Activated CD8-positive, alpha-beta memory T cell treated with anti-CD3 and anti-CD28 coated beads, Interleukin-2, amount 50 U/mL, for 1 hour (primary cell): Measurements from ENCODE around the gene TRNAU1AP.
"Not testable (repeated sequence)": the region's sequence is repeated elsewhere in the genome, so short reads cannot be mapped to it uniquely, and the experiment has no call there.

Experiments used
- DNase-seq: peaks from one replicate; pipeline ENCODE4 v3.0.0-alpha.2; 2020; ENCODE audit errors: extremely low read depth

TRNAU1AP gene

GRCh38 chr1:28521502-28522164, 31.3 kb upstream of the TRNAU1AP start:
- no peak for DNase-seq

DNA sequence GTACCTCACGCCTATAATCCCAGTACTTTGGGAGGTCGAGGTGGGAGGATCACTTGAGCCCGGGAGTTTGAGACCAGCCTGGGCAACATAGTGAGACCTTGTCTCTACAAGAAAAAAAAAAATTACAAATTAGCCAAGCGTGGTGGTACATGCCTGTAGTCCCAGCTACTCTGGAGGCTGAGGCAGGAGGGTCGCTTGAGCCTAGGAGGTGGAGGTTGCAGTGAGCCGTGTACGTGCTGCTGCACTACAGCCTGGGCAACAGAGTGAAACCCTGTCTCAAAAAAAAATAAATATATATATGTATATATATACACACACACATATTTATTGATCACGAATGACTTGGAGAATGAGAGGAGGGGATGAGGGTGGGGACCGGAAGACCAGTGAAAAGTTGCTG, 30.3 kb upstream of the TRNAU1AP start:
- not testable (repeated sequence) for DNase-seq

DNA sequence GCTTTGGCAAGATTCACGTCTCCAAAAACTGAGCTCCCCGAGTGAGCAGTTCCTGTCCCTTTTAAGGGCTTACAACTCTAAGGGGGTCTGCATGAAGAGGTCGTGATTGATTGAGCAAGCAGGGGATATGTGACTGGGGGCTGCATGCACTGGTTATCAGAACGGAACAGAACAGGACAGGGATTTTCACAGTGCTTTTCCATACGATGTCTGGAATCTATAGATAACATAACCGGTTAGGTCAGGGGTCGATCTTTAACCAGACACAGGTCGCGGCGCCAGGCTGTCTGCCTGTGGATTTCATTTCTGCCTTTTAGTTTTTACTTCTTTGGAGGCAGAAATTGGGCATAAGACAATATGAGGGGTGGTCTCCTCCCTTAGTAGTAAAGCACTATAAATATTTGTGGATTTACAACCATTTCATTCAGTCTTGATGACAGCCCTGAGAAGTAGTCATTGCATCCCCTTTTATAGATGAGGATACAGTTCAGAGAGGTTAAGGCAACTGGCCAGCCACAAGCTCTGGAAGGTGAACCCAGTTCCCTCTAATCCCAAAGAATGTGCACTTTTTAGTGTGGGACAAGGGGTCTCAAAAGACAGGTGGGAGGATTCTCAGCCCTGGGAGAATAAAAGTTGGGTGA, 27.8 kb upstream of the TRNAU1AP start:
- DNase-seq: not testable (repeated sequence)

DNA sequence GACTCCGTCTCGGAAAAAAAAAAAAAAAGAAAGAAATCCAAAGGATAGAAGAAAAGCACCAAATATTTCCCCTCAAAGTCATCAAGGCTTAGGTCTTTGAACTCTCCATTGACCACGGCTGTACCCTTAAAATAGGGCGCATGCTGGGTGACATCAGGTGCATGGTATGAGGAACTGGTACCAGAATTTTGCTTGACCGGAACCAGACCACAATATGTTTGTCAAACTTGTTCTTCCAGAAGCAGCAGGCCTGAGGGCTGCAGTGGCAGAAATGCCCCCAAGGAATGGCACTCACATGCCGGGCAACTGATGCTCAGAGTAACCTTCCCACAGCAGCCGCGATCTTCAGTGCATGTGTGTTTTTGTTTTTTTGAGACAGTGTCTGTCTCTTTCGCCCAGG, 26.0 kb upstream of the TRNAU1AP start:
- no peak for DNase-seq

GRCh38 chr1:28530456-28530855, 22.4 kb upstream of the TRNAU1AP start:
- DNase-seq: no peak

DNA sequence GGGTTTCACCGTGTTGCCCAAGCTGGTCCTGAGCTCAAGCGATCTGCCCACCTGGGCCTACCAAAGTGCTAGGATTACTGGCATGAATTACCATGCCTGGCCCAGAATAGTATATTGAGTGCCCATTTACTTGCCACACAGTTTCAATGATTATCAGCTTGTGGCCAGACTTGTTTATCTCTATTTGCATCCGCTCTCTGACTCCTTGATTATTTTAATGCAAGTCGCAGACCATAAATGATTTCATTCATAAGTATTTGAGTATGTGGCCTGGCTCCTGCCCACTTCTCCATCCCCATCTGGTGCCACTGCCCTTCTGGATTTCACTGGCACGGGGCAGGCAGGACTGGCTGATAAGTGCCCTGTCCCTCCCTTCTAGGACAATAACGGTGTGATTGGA, 18.2 kb upstream of the TRNAU1AP start:
- DNase-seq: no peak

DNA sequence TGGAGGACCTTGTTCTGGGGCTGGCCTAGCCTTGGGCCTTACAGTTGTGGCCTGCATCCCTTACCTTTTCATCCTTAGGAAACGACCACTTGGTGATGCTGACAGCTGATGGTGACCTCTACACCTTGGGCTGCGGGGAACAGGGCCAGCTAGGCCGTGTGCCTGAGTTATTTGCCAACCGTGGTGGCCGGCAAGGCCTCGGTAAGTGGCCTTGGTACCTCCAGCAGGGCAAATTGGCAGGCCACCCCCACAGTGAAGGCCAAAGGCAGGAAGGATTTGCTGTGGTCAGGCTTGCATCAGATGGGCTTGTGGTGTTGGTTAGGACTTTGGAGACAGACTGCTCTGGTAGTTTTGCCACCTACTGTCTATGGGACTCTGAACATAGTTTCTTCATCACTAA, 17.7 kb upstream of the TRNAU1AP start:
- DNase-seq: no peak

GRCh38 chr1:28537457-28538199, 15.3 kb upstream of the TRNAU1AP start:
- DNase-seq: no peak

- no peak for DNase-seq
Measured at GRCh38 chr1:28538286-28538685, 14.6 kb upstream of the TRNAU1AP start.

- no peak for DNase-seq
Measured at GRCh38 chr1:28540651-28541050, 12.2 kb upstream of the TRNAU1AP start.

DNA sequence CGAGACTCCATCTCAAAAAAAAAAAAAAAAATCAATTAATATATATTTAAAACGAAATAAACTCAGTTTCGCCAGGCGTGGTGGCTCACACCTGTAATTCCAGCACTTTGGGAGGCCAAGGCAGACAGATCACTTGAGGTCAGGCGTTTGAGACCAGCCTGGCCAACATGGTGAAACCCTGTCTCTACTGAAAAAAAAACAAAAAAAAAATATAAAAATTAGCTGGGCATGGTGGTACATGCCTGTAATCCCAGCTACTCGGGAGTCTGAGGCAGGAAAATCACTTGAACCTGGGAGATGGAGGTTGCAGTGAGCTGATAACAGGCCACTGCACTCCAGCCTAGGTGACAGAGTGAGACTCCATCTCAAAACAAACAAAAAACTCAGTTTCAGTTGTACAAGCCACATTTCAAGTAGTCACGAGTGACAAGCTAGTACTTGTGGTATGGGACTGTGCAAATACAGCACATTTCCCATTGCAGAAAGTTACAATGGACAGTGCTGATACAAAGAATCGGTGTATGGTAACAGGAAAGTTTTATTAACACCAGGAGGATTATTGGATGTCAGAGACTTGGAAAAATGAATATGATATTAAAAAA, 11.4 kb upstream of the TRNAU1AP start:
- not testable (repeated sequence) for DNase-seq

- no peak for DNase-seq
Measured at GRCh38 chr1:28545246-28545628, 7.6 kb upstream of the TRNAU1AP start.

- DNase-seq: no peak
Measured at GRCh38 chr1:28548318-28548717, 4.6 kb upstream of the TRNAU1AP start.

GRCh38 chr1:28551381-28551780, 1.5 kb upstream of the TRNAU1AP start:
- no peak for DNase-seq

- no peak for DNase-seq
Measured at GRCh38 chr1:28560886-28561285, 8.0 kb downstream of the TRNAU1AP start.

DNA sequence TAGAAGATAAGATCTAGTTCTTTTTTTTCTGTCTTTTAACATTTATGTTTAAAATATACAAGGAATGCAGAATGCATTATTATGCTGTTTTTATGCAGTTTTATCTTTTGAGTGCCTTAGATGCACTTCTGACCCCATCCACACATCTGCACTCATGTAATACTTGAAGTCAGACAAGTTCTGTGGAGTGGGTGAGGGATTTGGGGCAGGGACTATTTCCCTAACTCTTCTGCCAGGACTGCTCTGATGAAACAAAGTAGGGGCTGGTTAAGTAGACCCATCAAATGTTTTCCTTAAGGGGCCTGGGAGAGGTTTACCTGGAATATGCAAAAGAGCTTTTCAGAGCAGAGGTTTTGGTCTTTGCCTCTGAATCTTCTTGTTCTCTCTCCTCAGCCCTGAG, 11.4 kb downstream of the TRNAU1AP start:
- no peak for DNase-seq

DNA sequence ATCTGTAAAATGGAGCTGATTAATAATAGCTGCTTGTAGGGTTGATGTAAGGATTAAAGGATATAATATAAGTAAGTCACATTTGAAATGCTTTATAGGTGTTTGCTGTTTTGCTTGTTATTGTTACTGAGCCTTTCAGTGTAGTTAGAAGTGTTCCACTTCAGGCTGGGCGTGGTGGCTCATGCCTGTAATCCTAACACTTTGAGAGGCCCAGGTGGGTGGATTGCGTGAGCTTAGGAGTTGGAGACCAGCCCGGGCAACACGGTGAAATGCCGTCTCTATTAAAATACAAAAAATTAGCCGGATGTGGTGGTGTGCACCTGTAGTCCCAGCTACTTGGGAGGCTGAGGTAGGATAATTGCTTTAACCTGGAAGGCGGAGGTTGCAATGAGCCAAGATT, 12.2 kb downstream of the TRNAU1AP start:
- DNase-seq: no peak

- no peak for DNase-seq
Measured at GRCh38 chr1:28565726-28566125, 12.8 kb downstream of the TRNAU1AP start.

GRCh38 chr1:28566931-28567330, 14.0 kb downstream of the TRNAU1AP start:
- DNase-seq: no peak

DNA sequence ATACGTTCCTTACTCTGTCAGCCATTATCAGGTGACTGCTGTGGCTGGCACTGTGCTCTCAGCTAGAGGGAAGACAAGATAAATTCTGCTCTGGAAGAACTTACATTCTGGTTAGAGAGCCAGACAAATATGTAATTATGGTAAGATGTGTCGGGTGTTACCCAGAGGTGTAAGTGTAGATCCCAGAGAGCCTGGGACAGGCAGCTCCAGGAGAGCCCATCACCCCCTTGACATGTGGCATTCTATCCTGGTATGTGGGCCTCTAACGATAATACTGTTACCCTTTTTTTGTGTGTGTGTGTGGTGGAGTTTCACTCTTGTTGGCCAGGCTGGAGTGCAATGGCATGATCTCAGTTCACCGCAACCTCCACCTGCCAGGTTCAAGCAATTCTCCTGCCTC, 19.0 kb downstream of the TRNAU1AP start:
- DNase-seq: no peak

DNA sequence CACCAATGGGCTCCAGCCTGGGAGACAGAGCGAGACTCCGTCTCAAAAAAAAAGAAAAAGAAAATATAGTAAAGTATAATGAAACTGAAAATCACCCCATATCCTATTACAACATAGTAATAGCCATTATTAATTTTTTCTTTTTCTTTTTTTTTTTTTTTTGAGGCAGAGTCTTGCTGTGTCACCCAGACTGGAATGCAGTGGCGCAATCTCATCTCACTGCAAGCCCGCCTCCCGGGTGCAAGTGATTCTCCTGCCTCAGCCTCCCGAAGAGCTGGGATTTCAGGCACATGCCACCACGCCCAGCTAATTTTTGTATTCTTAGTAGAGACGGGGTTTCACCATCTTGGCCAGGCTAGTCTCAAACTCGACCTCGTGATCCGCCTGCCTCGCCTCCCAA, 20.0 kb downstream of the TRNAU1AP start:
- not testable (repeated sequence) for DNase-seq

DNA sequence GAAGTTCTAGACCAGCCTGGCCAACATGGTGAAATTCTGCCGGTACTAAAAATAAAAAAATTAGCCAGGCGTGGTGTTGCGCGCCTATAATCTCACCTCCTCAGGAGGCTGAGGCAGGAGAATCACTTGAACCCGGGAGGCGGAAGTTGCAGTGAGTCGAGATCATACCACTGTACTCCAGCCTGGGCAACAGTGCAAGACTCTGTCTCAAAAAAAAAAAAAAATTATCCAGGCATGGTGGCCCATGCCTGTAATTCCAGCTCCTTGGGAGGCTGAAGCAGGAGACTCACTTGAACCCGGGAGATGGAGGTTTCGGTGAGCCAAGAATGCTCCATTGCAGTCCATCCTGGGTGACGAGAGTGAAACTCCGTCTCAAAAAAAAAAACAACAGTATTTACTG, 20.7 kb downstream of the TRNAU1AP start:
- DNase-seq: no peak
